ENCODE results near the gene ZNHIT6.

GRCh38 chr1:85672031-85672660 is 36.1 kb downstream of the ZNHIT6 start:
- TF ChIP-seq CTCF (IDR thresholded peaks at IDR 0.05) (no peak), POLR2A (IDR thresholded peaks at IDR 0.05) (no peak)

Data from esophagus squamous epithelium (tissue), 4 donors.